CD4-positive, alpha-beta T cell treated with Interleukin-6 for 4 hours (primary cell): Measurements from ENCODE around the gene SCGB1D1.

Source experiments
- DNase-seq: peaks from one replicate; pipeline ENCODE4 v3.0.0-alpha.2; 2020; ENCODE audit warnings: mixed read lengths

The SCGB1D1 gene

GRCh38 chr11:62190011-62190410, at the start of gene SCGB1D1:
Gene SCGB1D1 (plus strand): TSS chr11:62190216. CDS start chr11:62190285, 69 bp downstream.
- no peak for DNase-seq

- no peak for DNase-seq
Observed at GRCh38 chr11:62140304-62141110, 49.5 kb upstream of the SCGB1D1 start.

- DNase-seq = no peak
Observed at GRCh38 chr11:62141111-62142042, 48.6 kb upstream of the SCGB1D1 start.

GRCh38 chr11:62142043-62142375, 48.0 kb upstream of the SCGB1D1 start:
- no peak for DNase-seq

GRCh38 chr11:62142921-62143320, 47.1 kb upstream of the SCGB1D1 start:
- no peak for DNase-seq

GRCh38 chr11:62143727-62144126, 46.3 kb upstream of the SCGB1D1 start:
- DNase-seq = no peak

- DNase-seq = no peak
Observed at GRCh38 chr11:62144641-62145255, 45.3 kb upstream of the SCGB1D1 start.

GRCh38 chr11:62145261-62145871, 44.6 kb upstream of the SCGB1D1 start:
- no peak for DNase-seq

GRCh38 chr11:62146476-62147200, 43.4 kb upstream of the SCGB1D1 start:
- no peak for DNase-seq

GRCh38 chr11:62147545-62147944, 42.5 kb upstream of the SCGB1D1 start:
- no peak for DNase-seq

- no peak for DNase-seq
Observed at GRCh38 chr11:62148271-62148980, 41.6 kb upstream of the SCGB1D1 start.

GRCh38 chr11:62149986-62150886, 39.8 kb upstream of the SCGB1D1 start:
- DNase-seq = no peak

GRCh38 chr11:62150887-62151736, 38.9 kb upstream of the SCGB1D1 start:
- no peak for DNase-seq

- DNase-seq = no peak
Observed at GRCh38 chr11:62151737-62152102, 38.3 kb upstream of the SCGB1D1 start.

GRCh38 chr11:62152245-62153086, 37.5 kb upstream of the SCGB1D1 start:
- DNase-seq = no peak

GRCh38 chr11:62153087-62153395, 37.0 kb upstream of the SCGB1D1 start:
- DNase-seq = no peak

GRCh38 chr11:62153617-62154016, 36.4 kb upstream of the SCGB1D1 start:
- DNase-seq = no peak

- no peak for DNase-seq
Observed at GRCh38 chr11:62157603-62158002, 32.4 kb upstream of the SCGB1D1 start.

- DNase-seq = no peak
Observed at GRCh38 chr11:62166371-62166770, 23.6 kb upstream of the SCGB1D1 start.
